HG03558 (cell line): ENCODE measurements around the gene POM121L2.
"Not testable (repeated sequence)": the region's sequence is repeated elsewhere in the genome, so short reads cannot be mapped to it uniquely, and the experiment has no call there.

Experiments
- ATAC-seq: cut with Tn5 transposase; IDR thresholded peaks from one replicate; pipeline ENCODE4 v1.9.1; 2021; ENCODE audit warnings: moderate number of reproducible peaks; ENCODE audit not compliant: unreplicated experiment; ENCODE audit errors: extremely low read depth

The POM121L2 gene

GRCh38 chr6:27267003-27267402, 45.1 kb downstream of the POM121L2 start:
- not testable (repeated sequence) for ATAC-seq

- ATAC-seq: no peak
Observed at GRCh38 chr6:27263886-27264285, 48.2 kb downstream of the POM121L2 start.

GRCh38 chr6:27260836-27261375, 51.2 kb downstream of the POM121L2 start:
- ATAC-seq: no peak

GRCh38 chr6:27260369-27260768, 51.7 kb downstream of the POM121L2 start:
- ATAC-seq: no peak
